MM.1S (cell line): ENCODE measurements around the gene ZNF81.

Experiments used
- DNase-seq: peaks from one replicate; pipeline ENCODE4 v3.0.0-alpha.2; 2015
- H2AFZ ChIP-seq: fragments of 300-600 bp; sonication (generic); 2 replicates; pipeline ENCODE4 v1.6.0; 2016; ENCODE audit warnings: antibody characterized with exemption, low read length
- H3F3A ChIP-seq: fragments of 300-600 bp; sonication (generic); 2 replicates; pipeline ENCODE4 v1.6.1; 2016; ENCODE audit warnings: mild to moderate bottlenecking, antibody characterized with exemption, low read length, moderate library complexity, mixed read lengths; ENCODE audit not compliant: insufficient read depth
- H3K27ac ChIP-seq: fragments of 300-600 bp; sonication (generic); 2 replicates; pipeline ENCODE4 v1.5.1; 2016; ENCODE audit warnings: mild to moderate bottlenecking, low read length
- H3K27me3 ChIP-seq: fragments of 300-600 bp; sonication (generic); replicated peaks from 2 replicates; pipeline ENCODE4 v1.6.0; 2016; ENCODE audit warnings: low read length; ENCODE audit not compliant: insufficient read depth
- H3K36me3 ChIP-seq: fragments of 300-600 bp; sonication (generic); replicated peaks from 2 replicates; pipeline ENCODE4 v1.6.1; 2016; ENCODE audit warnings: mild to moderate bottlenecking, low read length, mixed read lengths; ENCODE audit not compliant: insufficient read depth
- H3K4me1 ChIP-seq: fragments of 300-600 bp; sonication (generic); 2 replicates; pipeline ENCODE4 v1.6.1; 2016; ENCODE audit warnings: low read length, mixed read lengths
- H3K4me2 ChIP-seq: fragments of 300-600 bp; sonication (generic); 2 replicates; pipeline ENCODE4 v1.6.0; 2016; ENCODE audit warnings: low read depth, low read length
- H3K4me3 ChIP-seq: fragments of 300-600 bp; sonication (generic); 2 replicates; pipeline ENCODE4 v1.5.1; 2016; ENCODE audit warnings: low read length, mixed read lengths
- H3K79me2 ChIP-seq: fragments of 300-600 bp; sonication (generic); 2 replicates; pipeline ENCODE4 v1.6.1; 2016; ENCODE audit warnings: mixed run types, low read length, mixed read lengths
- H3K9ac ChIP-seq: fragments of 300-600 bp; sonication (generic); 2 replicates; pipeline ENCODE4 v1.6.1; 2016; ENCODE audit warnings: low read length, mixed read lengths
- H3K9me2 ChIP-seq: fragments of 300-600 bp; sonication (generic); replicated peaks from 2 replicates; pipeline ENCODE4 v1.6.1; 2016; ENCODE audit warnings: mild to moderate bottlenecking, low read length, mixed read lengths; ENCODE audit not compliant: insufficient read depth
- H3K9me3 ChIP-seq: fragments of 300-600 bp; sonication (generic); replicated peaks from 2 replicates; pipeline ENCODE4 v1.6.1; 2016; ENCODE audit warnings: mild to moderate bottlenecking, low read length, mixed read lengths; ENCODE audit not compliant: insufficient read depth
- H4K20me1 ChIP-seq: fragments of 300-600 bp; sonication (generic); 2 replicates; pipeline ENCODE4 v1.6.1; 2016; ENCODE audit warnings: mild to moderate bottlenecking, low read length, moderate library complexity, mixed read lengths; ENCODE audit not compliant: insufficient read depth
- CTCF ChIP-seq: fragments of 300-600 bp; sonication (generic); IDR thresholded peaks from 2 replicates; pipeline ENCODE4 v1.5.1; 2016; ENCODE audit warnings: antibody characterized with exemption, low read length, mixed read lengths
- EZH2 ChIP-seq: fragments of 300-600 bp; sonication (generic); optimal IDR thresholded peaks from 2 replicates; pipeline ENCODE3; 2017; ENCODE audit warnings: low read depth, mild to moderate bottlenecking, antibody characterized with exemption, low read length, mixed read lengths
- EZH2phosphoT487 ChIP-seq: fragments of 300-600 bp; sonication (generic); IDR thresholded peaks from 2 replicates; pipeline ENCODE4 v1.6.1; 2018; ENCODE audit warnings: antibody characterized with exemption, low read length

Gene ZNF81

DNA sequence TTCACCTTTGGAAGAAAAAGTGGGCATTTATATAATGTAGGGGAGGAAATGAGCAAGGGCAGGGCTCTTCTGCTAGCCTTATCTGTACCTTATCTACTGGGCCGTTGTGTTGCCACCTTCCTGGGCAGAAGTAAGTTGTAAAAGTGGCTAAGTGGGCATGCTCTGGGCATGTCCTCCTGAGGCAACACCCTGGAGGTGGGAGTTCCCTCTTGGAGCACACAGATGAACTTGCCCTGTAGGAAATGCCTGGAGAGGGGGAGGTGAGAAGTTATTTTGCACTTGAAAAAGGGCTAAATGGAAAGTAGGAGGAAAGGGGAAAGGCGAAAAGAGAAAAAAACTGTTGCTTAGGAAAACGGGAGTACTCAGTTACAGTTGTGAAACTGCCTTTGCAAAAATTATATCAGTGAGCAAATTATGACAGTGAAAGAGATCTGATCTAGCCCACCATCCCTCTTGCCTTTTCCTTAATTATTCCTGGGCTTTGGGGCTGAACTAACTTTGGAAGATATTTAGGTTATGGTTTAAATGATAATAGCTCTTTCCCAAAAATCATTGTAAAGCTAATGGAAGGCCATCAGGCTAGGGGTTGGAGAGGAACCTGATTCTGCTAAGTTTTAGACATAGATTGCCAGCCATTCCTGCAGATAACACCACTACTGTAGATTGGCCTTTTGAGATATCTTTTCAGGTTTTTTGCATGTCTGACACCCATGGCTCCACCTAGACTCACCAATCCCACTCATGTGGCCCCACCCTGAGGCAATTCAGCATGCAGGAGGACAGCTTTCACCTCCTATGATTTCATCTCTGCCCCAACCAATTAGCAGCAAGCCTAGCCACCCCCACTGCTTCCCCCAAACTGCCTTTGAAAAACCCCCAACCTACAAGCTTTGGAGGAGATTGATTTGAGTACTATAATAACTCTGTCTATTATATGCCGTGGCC is 20.5 kb upstream of the ZNF81 start:
- Histone ChIP-seq H3K4me1 (no peaks in the 10 kb centered on the region), H3K79me2 (no peaks in the 10 kb centered on the region), H3K36me3 (no peaks in the 10 kb centered on the region), H3K4me3 (no peak overlapping the region), H3K4me2 (no peak overlapping the region), H3K27me3 (no peaks in the 10 kb centered on the region), H2AFZ (no peak overlapping the region), H3K9ac (no peak overlapping the region), H3K9me3 (no peaks in the 10 kb centered on the region), H3F3A (no peaks in the 10 kb centered on the region), H3K27ac (no peak overlapping the region), H3K9me2 (no peaks in the 10 kb centered on the region), H4K20me1 (no peaks in the 10 kb centered on the region)
- no peak for DNase-seq
- no peak for TF ChIP-seq CTCF
- TF ChIP-seq EZH2phosphoT487, result no peak
- no peak for TF ChIP-seq EZH2

DNA sequence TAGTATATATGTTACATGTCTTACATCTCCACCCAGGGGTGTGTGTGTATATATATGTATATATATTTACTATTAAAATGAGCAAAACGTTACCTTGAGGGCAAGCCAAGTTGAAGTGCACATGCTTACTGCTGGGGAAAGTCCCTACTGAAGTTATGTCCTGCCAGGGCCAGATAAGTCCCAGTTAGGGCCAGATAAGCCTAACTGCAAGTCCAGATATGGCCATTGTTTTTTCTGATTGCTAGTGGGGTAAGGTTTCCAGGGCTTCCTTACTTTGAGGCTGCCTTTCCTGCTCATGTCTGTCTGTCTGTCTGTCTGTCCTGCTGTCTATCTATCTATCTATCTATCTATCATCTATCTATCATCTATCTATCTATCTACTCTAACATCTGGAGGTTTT is 19.3 kb upstream of the ZNF81 start:
- Histone ChIP-seq H3K4me1 (no peaks in the 10 kb centered on the region), H3K9ac (no peak overlapping the region), H3K27ac (no peak overlapping the region), H3F3A (no peaks in the 10 kb centered on the region), H2AFZ (no peak overlapping the region), H3K9me3 (no peaks in the 10 kb centered on the region), H3K27me3 (no peaks in the 10 kb centered on the region), H3K36me3 (no peaks in the 10 kb centered on the region), H3K4me2 (no peak overlapping the region), H3K9me2 (no peaks in the 10 kb centered on the region), H3K4me3 (no peak overlapping the region), H4K20me1 (no peaks in the 10 kb centered on the region), H3K79me2 (no peaks in the 10 kb centered on the region)
- DNase-seq, result no peak
- no peak for TF ChIP-seq EZH2

DNA sequence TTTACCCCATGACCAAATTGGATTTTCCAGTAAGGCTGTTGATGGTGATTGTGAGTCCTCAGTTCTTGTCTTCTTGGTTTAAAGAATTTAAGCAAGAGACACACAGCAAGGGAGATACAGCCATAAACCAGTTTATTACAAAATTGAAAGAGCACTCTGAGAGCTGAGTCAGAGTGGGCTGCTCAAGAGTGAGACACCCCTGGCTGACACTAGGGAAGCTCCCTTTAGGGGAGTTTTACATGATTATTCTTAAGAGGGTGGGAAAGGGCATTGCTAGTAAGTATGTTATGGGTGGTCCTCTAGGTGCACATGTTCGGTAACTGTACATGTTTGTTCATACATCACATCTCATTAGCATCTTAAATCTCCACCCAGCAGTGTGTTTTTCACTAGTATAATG is 18.8 kb upstream of the ZNF81 start:
- Histone ChIP-seq H3K36me3 (no peaks in the 10 kb centered on the region), H3K9me2 (no peaks in the 10 kb centered on the region), H3K9me3 (no peaks in the 10 kb centered on the region), H3K9ac (no peak overlapping the region), H3K27me3 (no peaks in the 10 kb centered on the region), H3K79me2 (no peaks in the 10 kb centered on the region), H3K4me3 (no peak overlapping the region), H3K4me1 (no peaks in the 10 kb centered on the region), H4K20me1 (no peaks in the 10 kb centered on the region), H3K4me2 (no peak overlapping the region), H2AFZ (no peak overlapping the region), H3F3A (no peaks in the 10 kb centered on the region), H3K27ac (no peak overlapping the region)
- no peak for DNase-seq
- no peak for TF ChIP-seq EZH2phosphoT487
- no peak for TF ChIP-seq CTCF
- no peak for TF ChIP-seq EZH2

GRCh38 chrX:47828984-47829383 is 7.7 kb upstream of the ZNF81 start:
- Histone ChIP-seq H3K4me1 (no peaks in the 10 kb centered on the region), H3F3A (no peaks in the 10 kb centered on the region), H3K27ac (no peak overlapping the region), H3K4me3 (no peak overlapping the region), H4K20me1 (no peaks in the 10 kb centered on the region), H3K9ac (no peak overlapping the region), H3K36me3 (no peaks in the 10 kb centered on the region), H3K79me2 (no peaks in the 10 kb centered on the region), H3K4me2 (no peak overlapping the region), H3K9me2 (no peaks in the 10 kb centered on the region), H2AFZ (no peak overlapping the region), H3K27me3 (no peaks in the 10 kb centered on the region), H3K9me3 (no peaks in the 10 kb centered on the region)
- TF ChIP-seq EZH2phosphoT487 (no peak), CTCF (no peak), EZH2 (no peak)
- DNase-seq, result no peak
